Measurements from ENCODE around the gene MND1. TPM values are rescaled to one million over a fixed set of nuclear protein-coding genes. Genes with fewer than 3 reads are reported as not detected.

Gene MND1, protein sequence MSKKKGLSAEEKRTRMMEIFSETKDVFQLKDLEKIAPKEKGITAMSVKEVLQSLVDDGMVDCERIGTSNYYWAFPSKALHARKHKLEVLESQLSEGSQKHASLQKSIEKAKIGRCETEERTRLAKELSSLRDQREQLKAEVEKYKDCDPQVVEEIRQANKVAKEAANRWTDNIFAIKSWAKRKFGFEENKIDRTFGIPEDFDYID
- polyA plus RNA-seq (2012; ENCODE audit: insufficient read length, low read depth): 3.4 TPM

DNA sequence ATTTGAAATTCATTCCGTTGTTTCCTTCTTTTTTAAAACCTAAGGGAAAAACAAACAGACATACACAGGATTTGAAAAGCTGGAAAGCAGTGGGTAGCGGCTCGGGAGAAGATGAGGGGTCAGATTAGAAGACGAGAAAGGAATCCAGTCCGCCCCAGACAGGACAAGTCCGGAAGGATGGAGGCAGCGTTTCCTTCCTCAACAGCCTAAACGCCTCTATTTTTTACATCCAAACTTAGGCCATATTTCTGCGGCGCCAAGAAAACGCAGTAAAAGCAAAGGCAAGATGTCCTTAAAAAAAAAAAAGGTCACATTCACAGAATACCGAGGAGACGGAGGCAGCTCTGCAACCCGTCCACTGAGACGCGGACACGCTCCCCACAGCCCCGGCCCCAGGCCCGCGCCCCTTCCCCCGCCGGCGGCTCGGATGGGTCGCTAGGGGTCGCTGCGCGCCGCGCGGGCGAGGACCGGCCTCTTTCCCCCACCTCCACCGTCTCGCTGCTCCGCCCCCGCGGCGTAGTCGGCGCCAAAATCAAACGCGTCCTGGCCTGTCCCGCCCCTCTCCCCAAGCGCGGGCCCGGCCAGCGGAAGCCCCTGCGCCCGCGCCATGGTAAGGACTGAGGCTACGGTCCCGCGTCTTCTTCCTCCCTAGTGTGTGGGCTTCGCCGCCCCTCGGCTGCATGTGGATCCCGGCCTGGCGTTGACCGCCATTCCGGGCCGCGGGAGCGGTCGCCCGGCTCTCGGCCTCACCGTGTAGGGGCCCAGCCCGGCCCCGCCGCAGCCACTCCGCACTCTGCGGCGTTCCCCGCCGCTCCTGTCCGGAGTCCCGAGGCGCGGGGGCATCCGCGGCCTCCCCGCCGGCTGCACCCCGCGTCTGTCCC is at the start of gene MND1:
Gene MND1 (plus strand): TSS at position 558 of the 881 bp plus-strand sequence. CDS start 50 bp downstream, at position 608.
- TF ChIP-seq TAF1 (IDR thresholded peaks at IDR 0.05; ENCODE audit: borderline replicate concordance, insufficient read depth, low read length) (0 out of 2 replicates have a peak, but pooled peaks have one; percentile 29), SIN3A (IDR thresholded peaks at IDR 0.05; ENCODE audit: borderline replicate concordance, insufficient read depth, low read length) (no peak), FOXP2 (optimal IDR thresholded peaks at IDR 0.05; ENCODE audit: borderline replicate concordance, extremely low read depth, extremely low read length, insufficient read depth) (peak; percentile 59), POLR2AphosphoS5 (IDR thresholded peaks at IDR 0.05; ENCODE audit: low read depth, low read length) (peak; percentile 75; the same call in 1 of the 2 replicates)
- TF ChIP-seq, protein P1, sequence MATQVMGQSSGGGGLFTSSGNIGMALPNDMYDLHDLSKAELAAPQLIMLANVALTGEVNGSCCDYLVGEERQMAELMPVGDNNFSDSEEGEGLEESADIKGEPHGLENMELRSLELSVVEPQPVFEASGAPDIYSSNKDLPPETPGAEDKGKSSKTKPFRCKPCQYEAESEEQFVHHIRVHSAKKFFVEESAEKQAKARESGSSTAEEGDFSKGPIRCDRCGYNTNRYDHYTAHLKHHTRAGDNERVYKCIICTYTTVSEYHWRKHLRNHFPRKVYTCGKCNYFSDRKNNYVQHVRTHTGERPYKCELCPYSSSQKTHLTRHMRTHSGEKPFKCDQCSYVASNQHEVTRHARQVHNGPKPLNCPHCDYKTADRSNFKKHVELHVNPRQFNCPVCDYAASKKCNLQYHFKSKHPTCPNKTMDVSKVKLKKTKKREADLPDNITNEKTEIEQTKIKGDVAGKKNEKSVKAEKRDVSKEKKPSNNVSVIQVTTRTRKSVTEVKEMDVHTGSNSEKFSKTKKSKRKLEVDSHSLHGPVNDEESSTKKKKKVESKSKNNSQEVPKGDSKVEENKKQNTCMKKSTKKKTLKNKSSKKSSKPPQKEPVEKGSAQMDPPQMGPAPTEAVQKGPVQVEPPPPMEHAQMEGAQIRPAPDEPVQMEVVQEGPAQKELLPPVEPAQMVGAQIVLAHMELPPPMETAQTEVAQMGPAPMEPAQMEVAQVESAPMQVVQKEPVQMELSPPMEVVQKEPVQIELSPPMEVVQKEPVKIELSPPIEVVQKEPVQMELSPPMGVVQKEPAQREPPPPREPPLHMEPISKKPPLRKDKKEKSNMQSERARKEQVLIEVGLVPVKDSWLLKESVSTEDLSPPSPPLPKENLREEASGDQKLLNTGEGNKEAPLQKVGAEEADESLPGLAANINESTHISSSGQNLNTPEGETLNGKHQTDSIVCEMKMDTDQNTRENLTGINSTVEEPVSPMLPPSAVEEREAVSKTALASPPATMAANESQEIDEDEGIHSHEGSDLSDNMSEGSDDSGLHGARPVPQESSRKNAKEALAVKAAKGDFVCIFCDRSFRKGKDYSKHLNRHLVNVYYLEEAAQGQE (IDR thresholded peaks at IDR 0.05; ENCODE audit: insufficient read depth in 1 of 2, low read depth in 2 of 2, low read length in 2 of 2): 0 out of 4 replicates have a peak, but pooled peaks have one; percentile 5 to 15

DNA sequence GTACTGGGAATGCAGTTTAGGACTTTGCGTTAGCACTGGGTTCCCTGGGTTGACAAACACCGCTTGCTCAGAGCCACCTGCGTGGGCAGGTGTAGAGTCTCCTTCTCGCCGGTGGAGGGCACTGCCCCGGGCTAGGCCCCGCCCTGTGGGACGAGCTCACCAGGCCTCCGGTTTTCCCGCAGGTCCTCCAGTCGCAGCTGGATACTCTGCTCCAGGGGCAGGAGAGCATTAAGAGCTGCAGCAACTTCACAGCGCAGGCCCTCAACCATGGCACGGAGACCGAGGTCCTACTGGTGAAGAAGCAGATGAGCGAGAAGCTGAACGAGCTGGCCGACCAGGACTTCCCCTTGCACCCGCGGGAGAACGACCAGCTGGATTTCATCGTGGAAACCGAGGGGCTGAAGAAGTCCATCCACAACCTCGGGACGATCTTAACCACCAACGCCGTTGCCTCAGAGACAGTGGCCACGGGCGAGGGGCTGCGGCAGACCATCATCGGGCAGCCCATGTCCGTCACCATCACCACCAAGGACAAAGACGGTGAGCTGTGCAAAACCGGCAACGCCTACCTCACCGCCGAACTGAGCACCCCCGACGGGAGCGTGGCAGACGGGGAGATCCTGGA is 49.2 kb upstream of the MND1 start:
- TF ChIP-seq SIN3A (IDR thresholded peaks at IDR 0.05; ENCODE audit: borderline replicate concordance, insufficient read depth, low read length) (no peak), TAF1 (IDR thresholded peaks at IDR 0.05; ENCODE audit: borderline replicate concordance, insufficient read depth, low read length) (no peak), FOXP2 (optimal IDR thresholded peaks at IDR 0.05; ENCODE audit: borderline replicate concordance, extremely low read depth, extremely low read length, insufficient read depth) (no peak), POLR2AphosphoS5 (IDR thresholded peaks at IDR 0.05; ENCODE audit: low read depth, low read length) (no peak)
- TF ChIP-seq, protein P1 (IDR thresholded peaks at IDR 0.05; ENCODE audit: insufficient read depth in 1 of 2, low read depth in 2 of 2, low read length in 2 of 2): no peak

DNA sequence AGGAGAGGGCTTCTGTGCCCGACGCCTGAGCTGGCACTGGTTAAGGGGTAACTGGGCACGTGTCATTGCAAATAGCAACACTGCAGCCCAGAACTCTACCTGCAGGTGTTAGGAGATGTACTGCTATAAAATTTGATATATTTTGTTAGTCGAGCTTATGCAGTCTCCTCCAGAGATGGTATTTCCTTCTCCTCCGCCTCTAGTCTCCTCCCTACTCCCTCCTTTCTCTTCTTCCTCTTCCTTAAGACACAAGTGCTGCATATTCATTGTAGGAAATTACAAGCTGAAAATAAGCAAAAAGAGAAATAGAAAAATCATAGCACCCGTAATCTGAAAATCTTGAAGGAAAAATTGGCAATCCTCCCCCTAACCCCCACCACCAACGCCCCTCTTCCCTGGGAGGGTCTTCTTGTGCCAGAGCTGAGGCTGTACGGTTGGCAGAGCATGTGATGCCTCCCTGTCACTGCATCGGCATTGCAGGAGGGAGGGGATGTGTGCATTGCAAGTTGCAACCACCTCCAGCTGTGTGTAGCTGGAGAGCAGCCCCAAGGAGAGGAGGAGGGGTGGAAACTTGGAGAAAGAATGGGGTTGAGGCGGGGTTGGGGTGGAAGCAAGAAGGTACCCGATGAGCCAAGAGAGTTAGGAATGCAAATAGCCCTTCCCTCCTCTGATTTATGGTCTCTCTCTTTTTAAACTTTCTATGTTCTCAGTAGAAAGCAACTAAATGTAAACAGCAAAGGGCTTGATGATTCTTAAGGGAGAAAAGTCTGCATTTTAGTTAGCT is 48.3 kb upstream of the MND1 start:
- TF ChIP-seq SIN3A (IDR thresholded peaks at IDR 0.05; ENCODE audit: borderline replicate concordance, insufficient read depth, low read length) (no peak), FOXP2 (optimal IDR thresholded peaks at IDR 0.05; ENCODE audit: borderline replicate concordance, extremely low read depth, extremely low read length, insufficient read depth) (no peak), POLR2AphosphoS5 (IDR thresholded peaks at IDR 0.05; ENCODE audit: low read depth, low read length) (no peak), TAF1 (IDR thresholded peaks at IDR 0.05; ENCODE audit: borderline replicate concordance, insufficient read depth, low read length) (no peak)
- TF ChIP-seq, protein P1 (IDR thresholded peaks at IDR 0.05; ENCODE audit: insufficient read depth in 1 of 2, low read depth in 2 of 2, low read length in 2 of 2): no peak

DNA sequence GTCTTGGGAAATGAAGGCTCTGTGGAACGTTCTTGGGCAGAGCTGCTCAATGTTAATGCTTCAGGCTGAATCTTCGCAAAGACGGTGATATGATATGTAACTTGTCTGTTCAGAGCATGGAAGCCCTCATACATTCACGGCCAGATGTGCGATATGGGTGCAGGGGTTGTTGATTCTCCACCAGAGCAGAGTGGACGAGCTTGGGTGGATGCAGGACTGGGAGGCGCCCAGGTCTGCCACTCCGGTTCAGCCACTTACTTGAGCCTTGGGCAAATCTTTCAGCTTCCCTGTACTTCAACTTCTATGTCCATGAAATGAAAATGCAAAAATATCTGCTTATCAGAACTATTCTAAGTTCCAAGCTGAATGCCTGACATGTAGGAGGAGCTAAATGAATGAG is 47.4 kb upstream of the MND1 start:
- no peak for TF ChIP-seq FOXP2 (optimal IDR thresholded peaks at IDR 0.05; ENCODE audit: borderline replicate concordance, extremely low read depth, extremely low read length, insufficient read depth)
- TF ChIP-seq, protein P1 (IDR thresholded peaks at IDR 0.05; ENCODE audit: insufficient read depth in 1 of 2, low read depth in 2 of 2, low read length in 2 of 2): no peak
- TF ChIP-seq POLR2AphosphoS5 (IDR thresholded peaks at IDR 0.05; ENCODE audit: low read depth, low read length): no peak
- TF ChIP-seq TAF1 (IDR thresholded peaks at IDR 0.05; ENCODE audit: borderline replicate concordance, insufficient read depth, low read length): no peak
- TF ChIP-seq SIN3A (IDR thresholded peaks at IDR 0.05; ENCODE audit: borderline replicate concordance, insufficient read depth, low read length): no peak
